GM21786 (cell line): ENCODE data around the gene SNAPIN.

ENCODE experiments used
- ATAC-seq: cut with Tn5 transposase; IDR thresholded peaks from one replicate; pipeline ENCODE4 v1.9.1; 2021; ENCODE audit not compliant: unreplicated experiment

The SNAPIN gene

GRCh38 chr1:153677718-153678518 lies 19.4 kb downstream of the SNAPIN start:
- ATAC-seq: no peak

GRCh38 chr1:153678519-153679336 lies 20.2 kb downstream of the SNAPIN start, which contains the start of gene NPR1:
TSS of gene NPR1 (plus strand) at chr1:153678688. CDS start at chr1:153679109, 421 bp downstream.
- no peak for ATAC-seq

GRCh38 chr1:153679337-153680119 lies 21.0 kb downstream of the SNAPIN start:
- ATAC-seq: no peak

- ATAC-seq: no peak
These were observed 21.6 kb downstream of the SNAPIN start for GRCh38 chr1:153680120-153680403.

GRCh38 chr1:153682730-153683129 lies 24.2 kb downstream of the SNAPIN start:
- ATAC-seq: no peak

GRCh38 chr1:153683854-153684253 lies 25.4 kb downstream of the SNAPIN start:
- ATAC-seq: no peak

- no peak for ATAC-seq
These were observed 26.4 kb downstream of the SNAPIN start for GRCh38 chr1:153684892-153685291.

- ATAC-seq: no peak
These were observed 27.2 kb downstream of the SNAPIN start for GRCh38 chr1:153685544-153686340.

- ATAC-seq: no peak
These were observed 29.0 kb downstream of the SNAPIN start for GRCh38 chr1:153687346-153688125.

GRCh38 chr1:153688276-153688675 lies 29.8 kb downstream of the SNAPIN start:
- no peak for ATAC-seq

GRCh38 chr1:153688736-153689328 lies 30.3 kb downstream of the SNAPIN start:
- ATAC-seq: no peak

GRCh38 chr1:153693466-153693865 lies 35.0 kb downstream of the SNAPIN start:
- no peak for ATAC-seq

GRCh38 chr1:153696741-153697140 lies 38.2 kb downstream of the SNAPIN start:
- ATAC-seq: no peak

GRCh38 chr1:153697191-153698019 lies 38.9 kb downstream of the SNAPIN start:
- no peak for ATAC-seq

GRCh38 chr1:153698020-153698922 lies 39.8 kb downstream of the SNAPIN start:
- no peak for ATAC-seq

GRCh38 chr1:153698923-153699714 lies 40.6 kb downstream of the SNAPIN start:
- no peak for ATAC-seq

- no peak for ATAC-seq
These were observed 41.3 kb downstream of the SNAPIN start for GRCh38 chr1:153699768-153700167.
